Heart left ventricle (tissue), 13 donors: ENCODE data around the gene FAM168B.

Experiments used
- POLR2A ChIP-seq, 2 donors: fragments of 450-650 bp; IDR thresholded peaks; one replicate each; pipeline ENCODE4 v1.6.1; 2017; ENCODE audit warnings: antibody characterized with exemption in 2 of 2, mild to moderate bottlenecking in 2 of 2, moderate library complexity in 2 of 2
- TF ChIP-seq, protein P1 (sequence below), 12 donors: fragments of 200-600 bp; sonication (generic) in 4 of 12; IDR thresholded peaks; one replicate each; pipeline versions ENCODE4 v1.5.0 to v1.8.0; 2018 to 2022; ENCODE audit warnings: antibody characterized with exemption in 12 of 12, mild to moderate bottlenecking in 5 of 12
- donor health status: ischemic (EF 13 %, LVEDD 7.1; RV severe dilation, severe dysfunction).
- donor health status: DM: no; HTN: yes; CAD: no.
- donor health status: DM: no; HTN: no; CAD: no.
- donor health status: ischemic (EF 25% LVEDD 6.9; RV normal size, moderate dysfunction).
- donor health status: ischemic (EF 25% LVEDD 5.7; RV mildly dilated, moderate dysfunction).
- donor health status: ischemic (EF 35%, LVEDD 5.7; RV mildly dilated, moderate dysfunction).
- donor health status: nonischemic (EF 11% LVEDD 7.7; RV severe dilation, severe dysfunction).
- donor health status: DM: yes; HTN: yes; CAD: no.
- donor health status: PGD.
- donor health status: ischemic (EF 29% LVEDD 5.4; RV normal size, mild dysfunction).
- donor health status: nonischemic (EF 23%, LVEDD 6.1; RV moderate dilation, normal function).

DNA sequence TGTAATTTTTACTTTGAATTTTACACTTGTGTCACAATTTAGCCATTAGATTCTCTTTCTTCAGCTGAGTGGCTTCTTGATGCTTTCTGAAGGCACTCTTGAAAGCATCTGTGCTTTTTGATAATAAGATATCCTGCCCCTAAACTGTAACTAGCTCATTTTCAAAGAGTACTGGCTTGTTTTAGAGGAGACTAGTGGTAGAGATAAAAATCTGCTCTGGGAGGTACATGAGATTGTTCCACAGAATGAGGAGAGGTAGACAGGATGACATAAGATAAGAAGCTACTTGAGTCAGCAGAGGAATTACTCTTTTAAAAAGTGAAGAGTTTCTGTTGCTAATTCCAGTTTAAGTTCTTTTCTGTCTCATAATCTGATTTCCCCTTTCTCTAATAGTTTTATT lies 22.5 kb upstream of the FAM168B start:
- TF ChIP-seq, protein P1, sequence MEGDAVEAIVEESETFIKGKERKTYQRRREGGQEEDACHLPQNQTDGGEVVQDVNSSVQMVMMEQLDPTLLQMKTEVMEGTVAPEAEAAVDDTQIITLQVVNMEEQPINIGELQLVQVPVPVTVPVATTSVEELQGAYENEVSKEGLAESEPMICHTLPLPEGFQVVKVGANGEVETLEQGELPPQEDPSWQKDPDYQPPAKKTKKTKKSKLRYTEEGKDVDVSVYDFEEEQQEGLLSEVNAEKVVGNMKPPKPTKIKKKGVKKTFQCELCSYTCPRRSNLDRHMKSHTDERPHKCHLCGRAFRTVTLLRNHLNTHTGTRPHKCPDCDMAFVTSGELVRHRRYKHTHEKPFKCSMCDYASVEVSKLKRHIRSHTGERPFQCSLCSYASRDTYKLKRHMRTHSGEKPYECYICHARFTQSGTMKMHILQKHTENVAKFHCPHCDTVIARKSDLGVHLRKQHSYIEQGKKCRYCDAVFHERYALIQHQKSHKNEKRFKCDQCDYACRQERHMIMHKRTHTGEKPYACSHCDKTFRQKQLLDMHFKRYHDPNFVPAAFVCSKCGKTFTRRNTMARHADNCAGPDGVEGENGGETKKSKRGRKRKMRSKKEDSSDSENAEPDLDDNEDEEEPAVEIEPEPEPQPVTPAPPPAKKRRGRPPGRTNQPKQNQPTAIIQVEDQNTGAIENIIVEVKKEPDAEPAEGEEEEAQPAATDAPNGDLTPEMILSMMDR (IDR thresholded peaks at IDR 0.05), result no peak
- no peak for TF ChIP-seq POLR2A (IDR thresholded peaks at IDR 0.05)
